ENCODE data around the gene FEZF2.

The FEZF2 gene

GRCh38 chr3:62370858-62371719 is 2.3 kb downstream of the FEZF2 start:
- Histone ChIP-seq H3K4me3 (ENCODE audit: low read depth, low read length) (no peak overlapping the region), H3K9me3 (peaks cover 4% of the 10 kb centered on the region; the same call in 1 of the 2 replicates), H3K4me1 (no peaks in the 10 kb centered on the region), H3K36me3 (no peaks in the 10 kb centered on the region), H3K27me3 (peaks cover 98% of the 10 kb centered on the region)
- no peak for TF ChIP-seq CTCF (IDR thresholded peaks at IDR 0.05; ENCODE audit: low read depth, low read length)
- DNase-seq = peak; percentile 8

GRCh38 chr3:62370112-62370857 is 3.1 kb downstream of the FEZF2 start:
- peaks cover 4% of the 10 kb centered on the region; the same call in 1 of the 2 replicates for H3K9me3 ChIP-seq
- no peaks in the 10 kb centered on the region for H3K36me3 ChIP-seq
- H3K4me3 ChIP-seq (ENCODE audit: low read depth, low read length) = no peak overlapping the region
- peaks cover 94% of the 10 kb centered on the region for H3K27me3 ChIP-seq
- peak; percentile 28 for DNase-seq
- no peak for TF ChIP-seq CTCF (IDR thresholded peaks at IDR 0.05; ENCODE audit: low read depth, low read length)
- no peaks in the 10 kb centered on the region for H3K4me1 ChIP-seq

GRCh38 chr3:62369476-62369743 is 3.9 kb downstream of the FEZF2 start:
- Histone ChIP-seq H3K36me3 (no peaks in the 10 kb centered on the region), H3K4me1 (no peaks in the 10 kb centered on the region), H3K9me3 (peaks cover 4% of the 10 kb centered on the region; the same call in 1 of the 2 replicates), H3K4me3 (ENCODE audit: low read depth, low read length) (no peak overlapping the region), H3K27me3 (peaks cover 91% of the 10 kb centered on the region)
- no peak for DNase-seq
- no peak for TF ChIP-seq CTCF (IDR thresholded peaks at IDR 0.05; ENCODE audit: low read depth, low read length)

GRCh38 chr3:62368705-62369475 is 4.5 kb downstream of the FEZF2 start:
- Histone ChIP-seq H3K27me3 (peaks cover 88% of the 10 kb centered on the region), H3K9me3 (peaks cover 4% of the 10 kb centered on the region; the same call in 1 of the 2 replicates), H3K4me3 (ENCODE audit: low read depth, low read length) (no peak overlapping the region), H3K36me3 (no peaks in the 10 kb centered on the region), H3K4me1 (no peaks in the 10 kb centered on the region)
- peak; percentile 13; the same call in 1 of the 2 replicates for TF ChIP-seq CTCF (IDR thresholded peaks at IDR 0.05; ENCODE audit: low read depth, low read length)
- peak; percentile 22 for DNase-seq

- peaks cover 85% of the 10 kb centered on the region for H3K27me3 ChIP-seq
- peaks cover 4% of the 10 kb centered on the region; the same call in 1 of the 2 replicates for H3K9me3 ChIP-seq
These were observed 5.1 kb downstream of the FEZF2 start for GRCh38 chr3:62368290-62368704.

More at GRCh38 chr3:62368290-62368704, 5.1 kb downstream of the FEZF2 start:
- no peak for TF ChIP-seq CTCF (IDR thresholded peaks at IDR 0.05; ENCODE audit: low read depth, low read length)
- H3K36me3 ChIP-seq = no peaks in the 10 kb centered on the region
- H3K4me1 ChIP-seq = no peaks in the 10 kb centered on the region
- no peak for DNase-seq
- no peak overlapping the region for H3K4me3 ChIP-seq (ENCODE audit: low read depth, low read length)

All from BE2C (cell line).